CD4-positive, alpha-beta T cell (primary cell): Measurements from ENCODE around the gene NOMO2. TPM values are rescaled to one million over a fixed set of nuclear protein-coding genes. Genes with fewer than 3 reads are reported as not detected.

Source experiments
- microRNA-seq: library from miRNA; unstranded; fragments of <30 nt; microRNA quantifications from one replicate; pipeline ENCODE4 v1.2.0, GENCODE V29; 2021; ENCODE audit warnings: borderline microRNAs expressed, borderline replicate concordance
- total RNA-seq, 174 experiments: library from RNA in 2 of 174; stranded (reverse) in 2 of 174; gene quantifications; one replicate each; pipeline ENCODE4 v1.2.3 and lab custom pipeline; 2021 to 2026

Gene NOMO2
- total RNA-seq, 2 experiments from 2014 or later, result 46.1 to 48.5 TPM

Small RNA genes lying within 50 kb of the gene (microRNA-seq; reads per million reads assigned to microRNA genes)
- not detected for gene MIR3179-3
- not detected for gene MIR3179-4
- not detected for gene MIR3180-3
- gene MIR3670-3, result not detected
- gene MIR3670-4, result not detected
- gene MIR6770-3, result not detected

Other genes with a start within 250 kb of the NOMO2 start
- 10 to 100 TPM; 46.8 to 52.2 TPM for gene NPIPA8, start 225.4 kb downstream of the NOMO2 start, total RNA-seq
- 1,000 to 10,000 TPM; 3,821 to 3,943 TPM for gene RPS15A, start 228.2 kb upstream of the NOMO2 start, total RNA-seq
- gene ARL6IP1, start 239.5 kb upstream of the NOMO2 start, total RNA-seq, result 100 to 1,000 TPM; 109 to 111 TPM